Ovary (tissue), 3 donors: Measurements from ENCODE around the gene GPC3.

ENCODE experiments used
- CTCF ChIP-seq, 3 donors: fragments of 450-650 bp in 2 of 3; fragments of 200-600 bp in 1 of 3; IDR thresholded peaks; one replicate each; pipeline versions ENCODE4 v1.5.1 to v1.8.0; 2016 to 2022; ENCODE audit warnings: antibody characterized with exemption in 3 of 3, mild to moderate bottlenecking in 1 of 3
- EP300 ChIP-seq: sonication (generic); formaldehyde crosslinking; IDR thresholded peaks from one replicate; pipeline ENCODE4 v1.6.1; 2017; ENCODE audit warnings: antibody characterized with exemption
- POLR2A ChIP-seq: fragments of 450-650 bp; IDR thresholded peaks from one replicate; pipeline ENCODE4 v1.6.1; 2017; ENCODE audit warnings: antibody characterized with exemption, mild to moderate bottlenecking, moderate library complexity
- donor health status: DM: no; HTN: no; CAD: no.

- TF ChIP-seq CTCF (IDR thresholded peaks at IDR 0.05) = no peak
- TF ChIP-seq POLR2A = no peak
- no peak for TF ChIP-seq EP300
Observed at GRCh38 chrX:133812402-133812801, 173.0 kb downstream of the GPC3 start.
